HG02885 (cell line): Measurements from ENCODE around the gene EXOG.

Experiments
- ATAC-seq: cut with Tn5 transposase; IDR thresholded peaks from one replicate; pipeline ENCODE4 v1.9.1; 2021; ENCODE audit warnings: mild to moderate bottlenecking; ENCODE audit not compliant: unreplicated experiment, poor library complexity

EXOG gene

GRCh38 chr3:38542401-38543298, 46.5 kb downstream of the EXOG start:
- no peak for ATAC-seq

- no peak for ATAC-seq
Observed at GRCh38 chr3:38543586-38543985, 47.4 kb downstream of the EXOG start.

- ATAC-seq, result no peak
Observed at GRCh38 chr3:38544926-38545325, 48.8 kb downstream of the EXOG start.

GRCh38 chr3:38545550-38545949, 49.4 kb downstream of the EXOG start:
- ATAC-seq, result no peak

GRCh38 chr3:38545983-38546382, 49.8 kb downstream of the EXOG start:
- ATAC-seq, result no peak

GRCh38 chr3:38548154-38548931, 52.2 kb downstream of the EXOG start:
- ATAC-seq, result no peak

- no peak for ATAC-seq
Observed at GRCh38 chr3:38549082-38549481, 52.9 kb downstream of the EXOG start.

GRCh38 chr3:38549486-38549885, 53.3 kb downstream of the EXOG start:
- ATAC-seq, result no peak

- ATAC-seq, result no peak
Observed at GRCh38 chr3:38549957-38550840, 54.1 kb downstream of the EXOG start.

GRCh38 chr3:38551026-38551832, 55.1 kb downstream of the EXOG start:
- no peak for ATAC-seq

- ATAC-seq, result no peak
Observed at GRCh38 chr3:38552364-38552763, 56.2 kb downstream of the EXOG start.

GRCh38 chr3:38553071-38553470, 56.9 kb downstream of the EXOG start:
- ATAC-seq, result no peak

- ATAC-seq, result no peak
Observed at GRCh38 chr3:38554127-38554827, 58.1 kb downstream of the EXOG start.

GRCh38 chr3:38555149-38555840, 59.2 kb downstream of the EXOG start:
- no peak for ATAC-seq

GRCh38 chr3:38555926-38556325, 59.8 kb downstream of the EXOG start:
- ATAC-seq, result no peak

- ATAC-seq, result no peak
Observed at GRCh38 chr3:38556640-38557358, 60.7 kb downstream of the EXOG start.

- ATAC-seq, result no peak
Observed at GRCh38 chr3:38558864-38559263, 62.7 kb downstream of the EXOG start.

- ATAC-seq, result no peak
Observed at GRCh38 chr3:38560284-38560683, 64.1 kb downstream of the EXOG start.
